Limb (tissue), 2 donors: ENCODE data around the gene GSG1L.

ENCODE experiments used
- DNase-seq, 2 donors: peaks; one replicate each; pipeline ENCODE4 v3.0.0-alpha.2; 2016; ENCODE audit errors: extremely low spot score in 2 of 2

Gene GSG1L

GRCh38 chr16:28027055-28027454, 36.5 kb downstream of the GSG1L start:
- no peak for DNase-seq

GRCh38 chr16:28025631-28026030, 37.9 kb downstream of the GSG1L start:
- DNase-seq = no peak

- no peak for DNase-seq
Measured at GRCh38 chr16:28019218-28019617, 44.3 kb downstream of the GSG1L start.

GRCh38 chr16:28014851-28015250, 48.7 kb downstream of the GSG1L start:
- no peak for DNase-seq

- DNase-seq = no peak
Measured at GRCh38 chr16:28013878-28014277, 49.6 kb downstream of the GSG1L start.

- DNase-seq = no peak
Measured at GRCh38 chr16:28013392-28013791, 50.1 kb downstream of the GSG1L start.

GRCh38 chr16:28011971-28012445, 51.5 kb downstream of the GSG1L start:
- peak; percentile 66 to 84 for DNase-seq

- no peak for DNase-seq
Measured at GRCh38 chr16:28011223-28011622, 52.3 kb downstream of the GSG1L start.

GRCh38 chr16:28010671-28011070, 52.8 kb downstream of the GSG1L start:
- no peak for DNase-seq

- no peak for DNase-seq
Measured at GRCh38 chr16:28009586-28010373, 53.7 kb downstream of the GSG1L start.

- DNase-seq = no peak
Measured at GRCh38 chr16:28003923-28004322, 59.6 kb downstream of the GSG1L start.

GRCh38 chr16:28003021-28003865, 60.3 kb downstream of the GSG1L start:
- no peak for DNase-seq

- DNase-seq = no peak
Measured at GRCh38 chr16:28001642-28002041, 61.9 kb downstream of the GSG1L start.

- DNase-seq = no peak
Measured at GRCh38 chr16:28001184-28001583, 62.3 kb downstream of the GSG1L start.

- peak in 1 of 2 donors; percentile 36 for DNase-seq
Measured at GRCh38 chr16:28000314-28001169, 63.0 kb downstream of the GSG1L start.

- no peak for DNase-seq
Measured at GRCh38 chr16:27999687-28000086, 63.8 kb downstream of the GSG1L start.

- no peak for DNase-seq
Measured at GRCh38 chr16:27995378-27995777, 68.1 kb downstream of the GSG1L start.

- peak in 1 of 2 donors; percentile 21 for DNase-seq
Measured at GRCh38 chr16:27994686-27995085, 68.8 kb downstream of the GSG1L start.

GRCh38 chr16:27993587-27993986, 69.9 kb downstream of the GSG1L start:
- DNase-seq = no peak

- DNase-seq = no peak
Measured at GRCh38 chr16:27991876-27992275, 71.6 kb downstream of the GSG1L start.

GRCh38 chr16:27985981-27986380, 77.5 kb downstream of the GSG1L start:
- no peak for DNase-seq

- no peak for DNase-seq
Measured at GRCh38 chr16:27984121-27984520, 79.4 kb downstream of the GSG1L start.
